ENCODE results near the gene PRR7.
A peak's percentile ranks its signal among the peaks of the same experiment; 100 is the strongest.

DNA sequence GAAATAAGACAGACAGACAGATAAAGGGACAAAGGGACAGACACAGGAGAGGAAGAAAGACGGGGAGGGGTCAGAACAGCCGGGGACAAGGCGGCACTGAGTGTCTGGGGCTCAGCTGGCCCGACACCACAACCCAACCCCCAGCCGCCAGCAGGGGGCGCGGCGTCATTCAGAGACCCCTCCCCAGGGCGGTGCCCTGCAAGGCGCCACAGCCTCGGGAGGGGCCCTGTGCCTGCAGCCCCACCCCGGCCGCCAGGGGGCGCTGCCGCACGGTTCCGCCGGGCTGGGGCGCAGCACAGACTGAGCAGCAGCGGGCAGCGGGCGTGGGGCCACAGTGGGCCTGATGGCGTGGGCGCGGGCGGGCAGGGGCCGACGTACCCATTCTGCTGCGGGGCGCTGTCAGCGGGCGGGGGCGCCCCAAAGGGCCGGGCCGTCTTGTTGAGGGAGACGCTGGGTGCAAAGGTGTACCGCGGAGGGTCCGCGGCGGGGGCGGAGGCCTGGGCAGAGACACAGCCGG lies 44.9 kb downstream of the PRR7 start:
- TF ChIP-seq, protein P1, sequence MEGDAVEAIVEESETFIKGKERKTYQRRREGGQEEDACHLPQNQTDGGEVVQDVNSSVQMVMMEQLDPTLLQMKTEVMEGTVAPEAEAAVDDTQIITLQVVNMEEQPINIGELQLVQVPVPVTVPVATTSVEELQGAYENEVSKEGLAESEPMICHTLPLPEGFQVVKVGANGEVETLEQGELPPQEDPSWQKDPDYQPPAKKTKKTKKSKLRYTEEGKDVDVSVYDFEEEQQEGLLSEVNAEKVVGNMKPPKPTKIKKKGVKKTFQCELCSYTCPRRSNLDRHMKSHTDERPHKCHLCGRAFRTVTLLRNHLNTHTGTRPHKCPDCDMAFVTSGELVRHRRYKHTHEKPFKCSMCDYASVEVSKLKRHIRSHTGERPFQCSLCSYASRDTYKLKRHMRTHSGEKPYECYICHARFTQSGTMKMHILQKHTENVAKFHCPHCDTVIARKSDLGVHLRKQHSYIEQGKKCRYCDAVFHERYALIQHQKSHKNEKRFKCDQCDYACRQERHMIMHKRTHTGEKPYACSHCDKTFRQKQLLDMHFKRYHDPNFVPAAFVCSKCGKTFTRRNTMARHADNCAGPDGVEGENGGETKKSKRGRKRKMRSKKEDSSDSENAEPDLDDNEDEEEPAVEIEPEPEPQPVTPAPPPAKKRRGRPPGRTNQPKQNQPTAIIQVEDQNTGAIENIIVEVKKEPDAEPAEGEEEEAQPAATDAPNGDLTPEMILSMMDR (IDR thresholded peaks at IDR 0.05; ENCODE audit: low read length), result peak; percentile 84
- TF ChIP-seq EZH2phosphoT487 (IDR thresholded peaks at IDR 0.05; ENCODE audit: low read length), result no peak
- TF ChIP-seq EZH2 (optimal IDR thresholded peaks at IDR 0.05; ENCODE audit: low read depth, low read length), result no peak

All from MM.1S (cell line).